Fibroblast of lung (primary cell): ENCODE measurements around the gene CDKAL1. TPM values are rescaled to one million over a fixed set of nuclear protein-coding genes. Genes with fewer than 3 reads are reported as not detected.

Experiments
- DNase-seq, 2 donors: peaks; one replicate each; pipeline versions ENCODE4 v3.0.0 to v3.0.0-alpha.2; 2010; ENCODE audit warnings: low read depth in 2 of 2
- H2AFZ ChIP-seq: 2 replicates; pipeline ENCODE4 v1.5.1; 2012; ENCODE audit warnings: low read length, control low read depth, inconsistent platforms
- H3K27ac ChIP-seq: 2 replicates; pipeline ENCODE4 v1.5.1; 2011; ENCODE audit warnings: low read length, control low read depth; ENCODE audit not compliant: insufficient read depth
- H3K27me3 ChIP-seq: 2 replicates; pipeline ENCODE4 v1.5.1; 2011; ENCODE audit warnings: mild to moderate bottlenecking, low read length; ENCODE audit not compliant: control insufficient read depth, insufficient read depth
- H3K36me3 ChIP-seq: 2 replicates; pipeline ENCODE4 v1.5.1; 2011; ENCODE audit warnings: low read length; ENCODE audit not compliant: control insufficient read depth, insufficient read depth
- H3K4me1 ChIP-seq: 2 replicates; pipeline ENCODE4 v1.5.1; 2011; ENCODE audit warnings: low read length; ENCODE audit not compliant: control insufficient read depth, insufficient read depth; ENCODE audit errors: extremely low read depth
- H3K4me2 ChIP-seq: 2 replicates; pipeline ENCODE4 v1.5.1; 2011; ENCODE audit warnings: low read length, control low read depth; ENCODE audit not compliant: insufficient read depth; ENCODE audit errors: extremely low read depth
- H3K4me3 ChIP-seq, 4 experiments: fragments of 200-600 bp in 1 of 4; sonication (generic) in 1 of 4; replicated peaks in 1 of 4; 2 replicates each; pipeline ENCODE4 v1.5.1; 2011 to 2016; ENCODE audit warnings: low read length in 4 of 4, low read depth in 3 of 4, mild to moderate bottlenecking in 3 of 4, control low read depth in 2 of 4, inconsistent platforms in 1 of 4, mixed read lengths in 1 of 4; ENCODE audit not compliant: insufficient read depth in 1 of 4; ENCODE audit errors: control extremely low read depth in 1 of 4
- H3K79me2 ChIP-seq: 2 replicates; pipeline ENCODE4 v1.5.1; 2012; ENCODE audit warnings: mild to moderate bottlenecking, low read length, inconsistent platforms; ENCODE audit not compliant: control insufficient read depth, insufficient read depth
- H3K9ac ChIP-seq: 2 replicates; pipeline ENCODE4 v1.5.1; 2011; ENCODE audit warnings: mild to moderate bottlenecking, low read length, control low read depth; ENCODE audit not compliant: insufficient read depth
- H3K9me3 ChIP-seq: 2 replicates; pipeline ENCODE4 v1.5.1; 2012; ENCODE audit warnings: low read depth, low read length; ENCODE audit not compliant: control insufficient read depth, insufficient read depth
- H4K20me1 ChIP-seq: 2 replicates; pipeline ENCODE4 v1.5.1; 2011; ENCODE audit warnings: low read length; ENCODE audit not compliant: control insufficient read depth, insufficient read depth; ENCODE audit errors: extremely low read depth
- EZH2 ChIP-seq: IDR thresholded peaks from 2 replicates; pipeline ENCODE4 v1.5.1; 2012; ENCODE audit warnings: low read length, control low read depth, mild to moderate bottlenecking; ENCODE audit errors: missing control alignments
- polyA plus RNA-seq, 2 donors: library from polyadenylated mRNA; depleted of rRNA in 1 of 2; stranded (reverse) in 1 of 2; unstranded in 1 of 2; fragments of >200 nt; gene quantifications; 2 replicates each; pipeline ENCODE4 v1.2.1, GENCODE V29; 2011 to 2012; ENCODE audit warnings: missing spikeins in 1 of 2
- total RNA-seq: library from RNA; depleted of rRNA; stranded (reverse); fragments of >200 nt; gene quantifications from 2 replicates; pipeline ENCODE4 v1.2.1, GENCODE V29; 2014
- TF ChIP-seq, protein P1 (sequence below), 2 donors: IDR thresholded peaks in 1 of 2; conservative IDR thresholded peaks in 1 of 2; 1 replicate in 1 of 2; 2 replicates in 1 of 2; pipeline ENCODE4 v1.5.1; 2011 to 2012; ENCODE audit warnings: low read length in 2 of 2, control low read depth in 1 of 2, inconsistent platforms in 1 of 2, low read depth in 1 of 2, mild to moderate bottlenecking in 1 of 2

The CDKAL1 gene
- total and polyA plus RNA-seq, 2 donors (not counting 1 experiment from before 2014, with no cell fraction given) = 7.4 to 15.0 TPM

DNA sequence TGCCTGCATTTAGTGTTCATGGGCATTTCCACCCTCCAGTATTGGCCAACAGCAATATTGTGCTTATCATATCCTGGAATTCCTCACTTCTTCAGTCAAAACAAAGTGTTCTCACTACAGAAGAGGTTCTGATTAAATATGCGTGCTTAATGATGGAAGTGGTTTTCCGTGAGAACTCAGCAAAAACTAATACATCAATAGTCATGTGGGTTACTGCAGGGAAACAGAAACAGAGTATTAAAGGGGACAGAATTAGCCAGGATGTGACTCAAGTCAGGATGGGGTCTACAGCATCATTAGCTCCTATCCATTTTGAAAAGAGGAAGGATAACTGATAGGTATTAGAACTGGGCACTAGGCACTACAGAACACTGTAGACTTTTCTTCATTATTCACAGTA is 384.6 kb downstream of the CDKAL1 start:
- Histone ChIP-seq H3K27ac (no peak overlapping the region), H3K9me3 (no peaks in the 10 kb centered on the region), H3K4me1 (peaks cover 2% of the 10 kb centered on the region), H4K20me1 (no peaks in the 10 kb centered on the region), H3K36me3 (no peaks in the 10 kb centered on the region), H3K4me2 (no peak overlapping the region), H3K27me3 (no peaks in the 10 kb centered on the region), H3K9ac (no peak overlapping the region), H3K79me2 (no peaks in the 10 kb centered on the region), H3K4me3 (no peak overlapping the region), H2AFZ (no peak overlapping the region)
- TF ChIP-seq, protein P1, sequence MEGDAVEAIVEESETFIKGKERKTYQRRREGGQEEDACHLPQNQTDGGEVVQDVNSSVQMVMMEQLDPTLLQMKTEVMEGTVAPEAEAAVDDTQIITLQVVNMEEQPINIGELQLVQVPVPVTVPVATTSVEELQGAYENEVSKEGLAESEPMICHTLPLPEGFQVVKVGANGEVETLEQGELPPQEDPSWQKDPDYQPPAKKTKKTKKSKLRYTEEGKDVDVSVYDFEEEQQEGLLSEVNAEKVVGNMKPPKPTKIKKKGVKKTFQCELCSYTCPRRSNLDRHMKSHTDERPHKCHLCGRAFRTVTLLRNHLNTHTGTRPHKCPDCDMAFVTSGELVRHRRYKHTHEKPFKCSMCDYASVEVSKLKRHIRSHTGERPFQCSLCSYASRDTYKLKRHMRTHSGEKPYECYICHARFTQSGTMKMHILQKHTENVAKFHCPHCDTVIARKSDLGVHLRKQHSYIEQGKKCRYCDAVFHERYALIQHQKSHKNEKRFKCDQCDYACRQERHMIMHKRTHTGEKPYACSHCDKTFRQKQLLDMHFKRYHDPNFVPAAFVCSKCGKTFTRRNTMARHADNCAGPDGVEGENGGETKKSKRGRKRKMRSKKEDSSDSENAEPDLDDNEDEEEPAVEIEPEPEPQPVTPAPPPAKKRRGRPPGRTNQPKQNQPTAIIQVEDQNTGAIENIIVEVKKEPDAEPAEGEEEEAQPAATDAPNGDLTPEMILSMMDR (conservative IDR thresholded peaks at IDR 0.05 in 1 of 2, IDR thresholded peaks at IDR 0.05 in 1 of 2; ENCODE audit: low read depth in 1 of 2, low read length in 2 of 2) = no peak
- TF ChIP-seq EZH2 = no peak
- DNase-seq = peak in 1 of 2 donors; percentile 43

DNA sequence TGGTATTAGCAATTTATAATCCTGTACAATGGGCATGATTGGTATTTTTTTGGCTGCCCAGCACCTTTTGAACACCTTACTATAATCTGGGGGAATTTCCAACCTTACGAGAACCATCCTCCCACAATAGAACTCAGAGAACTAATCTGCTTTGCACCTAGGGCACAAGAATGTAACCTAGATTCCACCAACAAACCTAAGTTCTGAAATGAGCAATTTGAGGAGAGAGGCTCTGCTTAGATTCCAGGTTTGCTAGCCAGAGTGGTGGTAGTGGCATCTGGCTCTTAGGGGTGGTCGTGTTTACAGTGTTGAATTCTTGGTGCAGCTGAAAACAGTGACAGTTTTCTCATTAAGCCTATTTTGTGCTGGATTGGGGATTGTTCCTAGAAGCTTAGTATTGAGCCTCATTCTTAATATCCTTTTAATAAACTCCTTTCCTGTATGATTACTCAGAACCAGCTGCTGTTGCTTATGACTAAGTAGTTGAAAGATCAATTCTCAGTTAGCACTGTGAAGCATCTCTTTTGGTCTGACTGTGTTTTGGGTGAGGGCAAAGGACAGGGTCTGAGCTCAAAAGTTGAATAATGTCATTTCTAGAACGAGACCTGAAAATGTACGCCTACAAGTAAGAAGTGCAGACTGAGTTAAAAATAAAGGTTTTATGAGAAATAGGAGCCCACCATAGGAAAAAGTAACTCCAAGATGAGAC is 385.6 kb downstream of the CDKAL1 start:
- peak; percentile 18 to 58 for DNase-seq
- Histone ChIP-seq H4K20me1 (no peaks in the 10 kb centered on the region), H3K9ac (no peak overlapping the region), H3K27me3 (no peaks in the 10 kb centered on the region), H3K27ac (no peak overlapping the region), H3K4me3 (no peak overlapping the region), H3K4me1 (peaks cover 2% of the 10 kb centered on the region), H3K79me2 (no peaks in the 10 kb centered on the region), H3K4me2 (no peak overlapping the region), H2AFZ (no peak overlapping the region), H3K36me3 (no peaks in the 10 kb centered on the region), H3K9me3 (no peaks in the 10 kb centered on the region)
- TF ChIP-seq EZH2 = no peak

DNA sequence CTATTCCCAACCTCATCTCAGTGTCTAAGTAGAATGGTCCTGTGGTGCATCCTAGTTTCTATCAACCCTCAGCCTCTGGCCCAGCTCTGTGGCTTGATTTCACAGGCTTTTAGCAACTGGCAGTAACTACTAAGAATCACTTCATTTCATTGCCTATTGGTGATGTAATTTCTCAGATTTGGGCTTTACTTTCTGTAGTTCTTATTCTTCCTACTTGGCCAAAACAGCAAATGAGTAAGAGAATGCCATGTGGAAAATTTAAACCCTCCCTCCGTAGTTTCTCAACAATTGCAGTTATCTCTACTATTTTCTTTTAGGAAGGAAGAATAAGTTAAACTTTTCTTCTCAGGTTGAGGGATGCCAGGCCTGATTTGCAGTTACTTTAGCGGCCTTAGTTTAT is 387.3 kb downstream of the CDKAL1 start:
- H4K20me1 ChIP-seq = no peaks in the 10 kb centered on the region
- H3K36me3 ChIP-seq = no peaks in the 10 kb centered on the region
- H3K27me3 ChIP-seq = no peaks in the 10 kb centered on the region
- DNase-seq = peak; percentile 41 to 78
- H3K9me3 ChIP-seq = no peaks in the 10 kb centered on the region
- H3K4me2 ChIP-seq = no peak overlapping the region
- H3K79me2 ChIP-seq = no peaks in the 10 kb centered on the region
- no peak for TF ChIP-seq EZH2
- TF ChIP-seq, protein P1 (conservative IDR thresholded peaks at IDR 0.05 in 1 of 2, IDR thresholded peaks at IDR 0.05 in 1 of 2; ENCODE audit: low read depth in 1 of 2, low read length in 2 of 2) = no peak
- H3K27ac ChIP-seq = no peak overlapping the region
- H3K4me1 ChIP-seq = peaks cover 2% of the 10 kb centered on the region
- no peak overlapping the region for H3K9ac ChIP-seq
- no peak overlapping the region for H2AFZ ChIP-seq
- H3K4me3 ChIP-seq = no peak overlapping the region
